OCI-LY3 (cell line): ENCODE results near the gene GPD2.
A peak's percentile ranks its signal among the peaks of the same experiment; 100 is the strongest.

Experiments used
- H2AFZ ChIP-seq: fragments of 200-600, 300-600 bp; shearing (Covaris generic); 2 replicates; pipeline ENCODE4 v1.6.0; 2014; ENCODE audit warnings: antibody characterized with exemption, low read depth, low read length
- H3K27ac ChIP-seq: fragments of 200-600, 300-600 bp; sonication (generic); 2 replicates; pipeline ENCODE4 v1.5.1; 2014; ENCODE audit warnings: mild to moderate bottlenecking, low read length, moderate library complexity, mixed read lengths
- H3K27me3 ChIP-seq: fragments of 200-600, 300-600 bp; sonication (generic); 2 replicates; pipeline ENCODE4 v1.6.1; 2014; ENCODE audit warnings: low read depth, low read length, mixed read lengths
- H3K36me3 ChIP-seq: fragments of 200-600, 300-600 bp; sonication (generic); replicated peaks from 2 replicates; pipeline ENCODE3; 2014; ENCODE audit warnings: low read depth, low read length, mixed read lengths
- H3K4me1 ChIP-seq: fragments of 300-600, 200-600 bp; sonication (generic); 2 replicates; pipeline ENCODE4 v1.6.1; 2014; ENCODE audit warnings: low read length, mixed read lengths
- H3K4me2 ChIP-seq: fragments of 200-600, 300-600 bp; sonication (generic); 2 replicates; pipeline ENCODE4 v1.6.1; 2014; ENCODE audit warnings: low read length, mixed read lengths
- H3K4me3 ChIP-seq: fragments of 300-600, 200-600 bp; sonication (generic); 2 replicates; pipeline ENCODE4 v1.5.1; 2014; ENCODE audit warnings: antibody characterized with exemption, mild to moderate bottlenecking, low read length, moderate library complexity
- H3K79me2 ChIP-seq: fragments of 300-600, 200-600 bp; shearing (Covaris generic); 2 replicates; pipeline ENCODE4 v1.6.1; 2014; ENCODE audit warnings: mild to moderate bottlenecking, low read length, mixed read lengths
- H3K9ac ChIP-seq: fragments of 300-600, 200-600 bp; shearing (Covaris generic); 2 replicates; pipeline ENCODE4 v1.6.0; 2014; ENCODE audit warnings: mild to moderate bottlenecking, low read length, moderate library complexity
- H3K9me3 ChIP-seq: fragments of 200-600, 300-600 bp; shearing (Covaris generic); 2 replicates; pipeline ENCODE4 v1.6.1; 2014; ENCODE audit warnings: low read length, mixed read lengths; ENCODE audit not compliant: insufficient read depth
- H4K20me1 ChIP-seq: fragments of 200-600, 300-600 bp; sonication (generic); 2 replicates; pipeline ENCODE4 v1.6.1; 2016; ENCODE audit warnings: low read length, mixed read lengths; ENCODE audit not compliant: insufficient read depth
- CTCF ChIP-seq: fragments of 200-600, 300-600 bp; sonication (generic); IDR thresholded peaks from 2 replicates; pipeline ENCODE4 v1.5.1; 2014; ENCODE audit warnings: antibody characterized with exemption, low read length, low read depth
- EZH2phosphoT487 ChIP-seq: fragments of 200-600 bp; shearing (Covaris generic); IDR thresholded peaks from 2 replicates; pipeline ENCODE4 v1.6.1; 2018; ENCODE audit warnings: antibody characterized with exemption, mixed run types, low read depth

GPD2 gene

GRCh38 chr2:156398176-156398575, 38.0 kb upstream of the GPD2 start:
- Histone ChIP-seq H3K4me3 (no peak overlapping the region), H3K27ac (no peak overlapping the region), H3K9ac (no peak overlapping the region), H4K20me1 (no peaks in the 10 kb centered on the region; the same call in 1 of the 2 replicates), H3K27me3 (no peaks in the 10 kb centered on the region; the same call in 1 of the 2 replicates), H3K9me3 (no peaks in the 10 kb centered on the region), H3K4me1 (peaks cover 53% of the 10 kb centered on the region), H2AFZ (no peak overlapping the region), H3K4me2 (peak overlapping the region; percentile 96), H3K79me2 (no peaks in the 10 kb centered on the region), H3K36me3 (no peaks in the 10 kb centered on the region)
- TF ChIP-seq CTCF (no peak), EZH2phosphoT487 (no peak)

- peak overlapping the region; percentile 96 for H3K4me2 ChIP-seq
- peaks cover 53% of the 10 kb centered on the region for H3K4me1 ChIP-seq
- peak overlapping the region; percentile 99 for H3K9ac ChIP-seq
- H2AFZ ChIP-seq: peak overlapping the region; percentile 93
- H4K20me1 ChIP-seq: no peaks in the 10 kb centered on the region; the same call in 1 of the 2 replicates
- TF ChIP-seq CTCF (no peak), EZH2phosphoT487 (no peak)
- no peaks in the 10 kb centered on the region for H3K79me2 ChIP-seq
- peak overlapping the region; percentile 97 for H3K27ac ChIP-seq
- no peaks in the 10 kb centered on the region; the same call in 1 of the 2 replicates for H3K27me3 ChIP-seq
- peak overlapping the region; percentile 95 for H3K4me3 ChIP-seq
- H3K36me3 ChIP-seq: no peaks in the 10 kb centered on the region
- no peaks in the 10 kb centered on the region for H3K9me3 ChIP-seq
Measured at GRCh38 chr2:156399224-156399949, 36.8 kb upstream of the GPD2 start.

- Histone ChIP-seq H2AFZ (peak overlapping the region; percentile 93), H3K79me2 (no peaks in the 10 kb centered on the region), H3K4me3 (peak overlapping the region; percentile 95), H3K36me3 (no peaks in the 10 kb centered on the region), H3K27me3 (no peaks in the 10 kb centered on the region; the same call in 1 of the 2 replicates), H3K4me2 (peak overlapping the region; percentile 96), H4K20me1 (no peaks in the 10 kb centered on the region; the same call in 1 of the 2 replicates), H3K9me3 (no peaks in the 10 kb centered on the region), H3K4me1 (peaks cover 52% of the 10 kb centered on the region), H3K27ac (peak overlapping the region; percentile 97), H3K9ac (peak overlapping the region; percentile 99)
- TF ChIP-seq EZH2phosphoT487 (no peak), CTCF (no peak)
Measured at GRCh38 chr2:156399950-156400705, 36.1 kb upstream of the GPD2 start.
